Epithelial cell of esophagus (primary cell): ENCODE measurements around the gene CDH18.

ENCODE experiments used
- DNase-seq: peaks from one replicate; pipeline ENCODE4 v3.0.0; 2010; ENCODE audit warnings: low read depth
- H3K4me3 ChIP-seq: 2 replicates; pipeline ENCODE4 v1.5.1; 2011; ENCODE audit warnings: mild to moderate bottlenecking, low read length, control low read depth
- CTCF ChIP-seq: IDR thresholded peaks from 2 replicates; pipeline ENCODE4 v1.5.1; 2011; ENCODE audit warnings: low read depth, mild to moderate bottlenecking, low read length, control low read depth, inconsistent platforms; ENCODE audit not compliant: insufficient read depth; ENCODE audit errors: missing control alignments

Gene CDH18

GRCh38 chr5:19554524-19554923 lies 433.5 kb downstream of the CDH18 start:
- TF ChIP-seq CTCF = peak; percentile 12
- no peak for DNase-seq

GRCh38 chr5:19547640-19548039 lies 440.4 kb downstream of the CDH18 start:
- no peak for TF ChIP-seq CTCF
- H3K4me3 ChIP-seq = no peak overlapping the region
- DNase-seq = peak; percentile 39

More at GRCh38 chr5:19554524-19554923, 433.5 kb downstream of the CDH18 start:
- H3K4me3 ChIP-seq = no peak overlapping the region

GRCh38 chr5:19546521-19546920 lies 441.5 kb downstream of the CDH18 start:
- TF ChIP-seq CTCF = no peak

GRCh38 chr5:19538607-19539006 lies 449.4 kb downstream of the CDH18 start:
- no peak for DNase-seq
- TF ChIP-seq CTCF = peak; percentile 15
- H3K4me3 ChIP-seq = no peak overlapping the region

More at GRCh38 chr5:19546521-19546920, 441.5 kb downstream of the CDH18 start:
- no peak overlapping the region for H3K4me3 ChIP-seq
- DNase-seq = no peak

- DNase-seq = no peak
- no peak for TF ChIP-seq CTCF
- H3K4me3 ChIP-seq = no peak overlapping the region
Measured at GRCh38 chr5:19536387-19536786, 451.6 kb downstream of the CDH18 start.

GRCh38 chr5:19534751-19535150 lies 453.2 kb downstream of the CDH18 start:
- TF ChIP-seq CTCF = no peak
- peak; percentile 100 for DNase-seq
- H3K4me3 ChIP-seq = no peak overlapping the region

- H3K4me3 ChIP-seq = no peak overlapping the region
- no peak for DNase-seq
- no peak for TF ChIP-seq CTCF
Measured at GRCh38 chr5:19532936-19533335, 455.1 kb downstream of the CDH18 start.
